ENCODE measurements around the gene MGAT3.

Gene MGAT3

DNA sequence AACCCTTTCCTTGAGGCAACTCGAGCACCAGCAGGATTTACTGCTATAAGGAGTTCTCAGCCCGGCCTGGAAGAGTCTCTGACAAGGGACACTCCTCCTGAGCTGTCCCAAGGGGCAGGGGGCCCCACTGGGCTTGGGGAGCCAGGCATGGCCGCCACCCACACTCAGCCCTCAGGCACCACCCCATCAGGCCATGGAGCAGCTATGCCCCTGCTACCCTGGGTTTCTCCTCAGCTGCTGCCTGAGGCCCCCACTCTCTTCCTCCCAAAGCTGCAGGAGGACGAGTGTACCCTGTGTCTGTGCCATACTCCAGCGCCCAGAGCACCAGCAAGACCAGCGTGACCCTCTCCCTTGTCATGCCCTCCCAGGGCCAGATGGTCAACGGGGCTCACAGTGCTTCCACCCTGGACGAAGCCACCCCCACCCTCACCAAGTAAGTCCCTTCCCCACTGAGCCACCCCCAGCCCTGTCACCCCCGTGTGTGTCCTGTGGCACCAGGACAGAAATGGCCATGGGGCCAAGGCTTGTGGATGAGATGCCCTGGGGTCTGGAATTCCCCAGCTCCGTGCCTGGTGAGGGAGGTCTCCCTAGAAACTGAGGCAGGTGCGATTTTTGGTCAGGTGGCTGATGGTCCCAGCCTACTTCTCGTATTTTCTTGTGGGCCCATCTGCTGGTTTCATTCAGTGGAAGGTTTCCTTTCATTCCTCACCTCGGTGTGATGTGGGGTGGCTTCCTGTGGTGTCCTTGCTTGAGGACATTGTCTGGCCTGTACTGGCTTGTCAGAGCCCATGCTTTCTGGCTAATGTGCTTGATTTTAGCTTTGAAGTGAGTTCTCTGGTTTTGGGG, 28.8 kb upstream of the MGAT3 start:
- DNase-seq (ENCODE audit: extremely low read depth in 1 of 2, low read depth in 1 of 2): no peak

GRCh38 chr22:39428597-39429071, 28.2 kb upstream of the MGAT3 start:
- DNase-seq (ENCODE audit: extremely low read depth in 1 of 2, low read depth in 1 of 2): no peak

- no peak for DNase-seq (ENCODE audit: extremely low read depth in 1 of 2, low read depth in 1 of 2)
Measured at GRCh38 chr22:39429186-39429585, 27.6 kb upstream of the MGAT3 start.

DNA sequence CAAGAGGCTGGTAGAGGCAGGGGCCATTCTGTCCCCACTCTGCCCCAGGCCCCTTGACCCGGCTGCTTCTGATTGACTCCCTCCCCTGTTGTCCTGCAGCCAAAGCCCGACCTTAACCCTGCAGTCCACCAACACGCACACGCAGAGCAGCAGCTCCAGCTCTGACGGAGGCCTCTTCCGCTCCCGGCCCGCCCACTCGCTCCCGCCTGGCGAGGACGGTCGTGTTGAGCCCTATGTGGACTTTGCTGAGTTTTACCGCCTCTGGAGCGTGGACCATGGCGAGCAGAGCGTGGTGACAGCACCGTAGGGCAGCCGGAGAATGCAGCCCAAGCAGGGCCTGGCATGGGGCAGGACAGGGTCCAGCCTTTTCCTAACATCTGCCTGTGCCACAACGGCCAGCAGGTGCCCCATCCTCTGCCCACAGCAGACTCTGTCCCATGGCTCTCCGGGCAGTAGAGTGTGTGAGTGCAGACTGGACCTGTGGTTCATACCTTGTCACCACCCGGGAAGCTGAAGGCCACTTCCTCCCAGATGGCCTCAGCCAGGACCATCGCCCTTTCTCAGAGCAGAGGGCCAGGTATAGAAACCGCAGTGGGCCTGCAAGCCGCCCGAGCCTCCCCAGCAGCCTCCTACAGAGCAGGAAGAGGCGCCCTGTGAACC, 26.8 kb upstream of the MGAT3 start:
- no peak for DNase-seq (ENCODE audit: extremely low read depth in 1 of 2, low read depth in 1 of 2)

- no peak for DNase-seq (ENCODE audit: extremely low read depth in 1 of 2, low read depth in 1 of 2)
Measured at GRCh38 chr22:39430576-39431150, 26.1 kb upstream of the MGAT3 start.

DNA sequence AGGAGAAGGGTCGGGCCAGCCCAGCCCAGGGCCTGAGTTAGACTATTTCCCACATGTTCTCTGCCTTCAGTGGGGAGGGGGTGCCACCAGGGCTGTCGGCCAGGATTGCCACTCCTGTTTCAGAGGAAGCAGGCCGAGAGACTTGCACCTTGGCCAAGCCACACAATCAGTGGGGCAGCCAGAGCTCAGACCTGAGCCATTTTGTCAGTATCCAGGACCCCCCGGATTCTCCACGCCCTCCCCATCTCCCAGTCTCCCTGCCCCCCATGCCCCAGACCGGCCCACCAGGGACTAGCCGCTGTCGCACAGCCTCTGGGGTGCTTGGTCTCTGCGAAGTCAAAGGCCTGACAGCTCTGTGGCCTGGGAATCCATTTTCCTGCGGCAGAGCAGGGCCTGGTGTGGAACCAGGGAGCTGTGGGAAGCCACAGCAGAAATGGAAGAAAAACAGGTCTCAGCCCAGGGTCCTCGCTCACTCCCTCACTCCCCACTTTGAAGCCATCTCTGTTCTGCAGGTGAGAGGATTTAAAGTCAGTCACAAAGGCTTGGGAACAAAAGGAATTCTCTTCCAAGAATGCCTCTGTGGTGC, 25.5 kb upstream of the MGAT3 start:
- no peak for DNase-seq (ENCODE audit: extremely low read depth in 1 of 2, low read depth in 1 of 2)

DNA sequence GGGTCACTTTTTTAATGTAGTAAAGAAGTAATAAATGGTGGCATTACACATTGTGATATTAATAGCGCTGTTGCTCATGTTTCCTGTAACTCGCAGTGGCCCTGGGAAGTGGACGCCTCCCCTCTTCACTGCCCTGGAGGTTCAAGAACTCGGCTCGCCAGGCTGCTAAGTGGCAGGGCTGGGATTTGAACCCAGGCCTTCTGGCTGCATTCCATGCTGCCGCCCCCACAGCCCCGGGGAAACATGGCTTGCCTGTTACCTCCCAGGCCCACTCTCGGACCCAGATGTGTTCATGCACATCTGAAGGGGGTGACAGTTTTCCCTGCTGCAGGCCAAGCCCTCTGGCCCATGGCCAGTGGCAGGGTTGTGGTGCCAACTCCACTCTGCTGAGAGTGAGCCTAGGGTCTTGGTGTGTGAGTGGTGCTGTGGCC, 25.0 kb upstream of the MGAT3 start:
- DNase-seq (ENCODE audit: extremely low read depth in 1 of 2, low read depth in 1 of 2): no peak

- DNase-seq (ENCODE audit: extremely low read depth in 1 of 2, low read depth in 1 of 2): no peak
Measured at GRCh38 chr22:39432361-39432811, 24.4 kb upstream of the MGAT3 start.

GRCh38 chr22:39433476-39434242, 23.2 kb upstream of the MGAT3 start:
- DNase-seq (ENCODE audit: extremely low read depth in 1 of 2, low read depth in 1 of 2): no peak

DNA sequence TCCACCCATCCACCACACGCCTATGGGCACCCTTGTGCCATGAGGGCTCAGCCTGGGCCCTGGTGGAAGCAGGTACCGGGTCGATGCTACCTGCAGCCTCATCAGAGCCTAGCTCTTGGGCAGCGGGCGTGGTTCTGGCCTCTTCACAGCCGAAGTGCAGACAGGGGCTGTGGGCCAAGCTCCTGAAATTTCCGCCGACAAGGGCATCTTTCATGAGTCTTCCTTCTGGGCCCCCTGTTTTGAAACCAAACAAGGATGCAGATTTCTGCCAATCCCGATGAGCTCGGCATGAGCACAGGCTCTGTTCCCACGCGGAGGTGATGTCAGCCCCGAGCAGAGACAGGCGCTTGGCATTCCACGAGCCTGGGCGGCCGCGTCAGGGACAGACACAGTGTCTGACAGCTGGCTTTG, 22.6 kb upstream of the MGAT3 start:
- DNase-seq (ENCODE audit: extremely low read depth in 1 of 2, low read depth in 1 of 2): no peak

DNA sequence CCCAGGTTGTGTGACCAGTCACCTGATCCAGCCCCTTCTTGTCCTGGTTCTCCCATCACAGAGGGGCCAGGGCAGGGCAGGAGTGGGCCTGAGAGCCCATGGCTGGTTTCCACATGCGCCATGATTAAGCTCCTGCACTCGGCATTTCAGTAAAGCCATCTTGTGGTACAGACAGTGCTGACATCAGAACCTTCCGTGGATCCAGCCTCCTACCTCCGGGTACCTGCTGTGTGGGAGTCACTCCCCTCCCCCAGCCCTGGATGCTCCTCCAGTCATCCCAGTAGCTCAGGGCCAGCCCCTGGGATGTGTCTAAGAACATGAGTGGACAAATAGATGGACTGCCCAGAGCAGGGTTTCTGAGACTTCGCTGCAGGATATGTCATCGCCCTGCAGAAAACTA, 22.1 kb upstream of the MGAT3 start:
- DNase-seq (ENCODE audit: extremely low read depth in 1 of 2, low read depth in 1 of 2): no peak

DNA sequence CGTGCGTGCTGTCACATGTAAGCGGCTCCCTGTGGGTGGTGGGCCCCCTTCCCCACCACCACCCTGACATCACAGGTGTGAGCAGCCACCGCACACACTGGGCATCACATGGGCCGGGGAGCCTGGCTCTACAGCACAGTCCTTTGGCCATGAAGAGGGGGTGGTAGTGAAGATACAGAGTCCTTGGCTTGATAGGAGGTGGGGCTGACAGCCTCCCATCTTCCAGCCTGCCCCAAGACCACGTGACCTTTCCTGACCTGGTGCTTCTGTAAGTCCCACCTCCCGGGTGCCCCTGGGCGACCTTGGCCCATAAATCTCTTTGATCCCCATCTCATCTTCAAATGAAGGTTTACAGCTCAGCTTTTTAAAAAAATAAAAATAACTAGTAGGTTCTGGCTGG, 21.2 kb upstream of the MGAT3 start:
- no peak for DNase-seq (ENCODE audit: extremely low read depth in 1 of 2, low read depth in 1 of 2)

DNA sequence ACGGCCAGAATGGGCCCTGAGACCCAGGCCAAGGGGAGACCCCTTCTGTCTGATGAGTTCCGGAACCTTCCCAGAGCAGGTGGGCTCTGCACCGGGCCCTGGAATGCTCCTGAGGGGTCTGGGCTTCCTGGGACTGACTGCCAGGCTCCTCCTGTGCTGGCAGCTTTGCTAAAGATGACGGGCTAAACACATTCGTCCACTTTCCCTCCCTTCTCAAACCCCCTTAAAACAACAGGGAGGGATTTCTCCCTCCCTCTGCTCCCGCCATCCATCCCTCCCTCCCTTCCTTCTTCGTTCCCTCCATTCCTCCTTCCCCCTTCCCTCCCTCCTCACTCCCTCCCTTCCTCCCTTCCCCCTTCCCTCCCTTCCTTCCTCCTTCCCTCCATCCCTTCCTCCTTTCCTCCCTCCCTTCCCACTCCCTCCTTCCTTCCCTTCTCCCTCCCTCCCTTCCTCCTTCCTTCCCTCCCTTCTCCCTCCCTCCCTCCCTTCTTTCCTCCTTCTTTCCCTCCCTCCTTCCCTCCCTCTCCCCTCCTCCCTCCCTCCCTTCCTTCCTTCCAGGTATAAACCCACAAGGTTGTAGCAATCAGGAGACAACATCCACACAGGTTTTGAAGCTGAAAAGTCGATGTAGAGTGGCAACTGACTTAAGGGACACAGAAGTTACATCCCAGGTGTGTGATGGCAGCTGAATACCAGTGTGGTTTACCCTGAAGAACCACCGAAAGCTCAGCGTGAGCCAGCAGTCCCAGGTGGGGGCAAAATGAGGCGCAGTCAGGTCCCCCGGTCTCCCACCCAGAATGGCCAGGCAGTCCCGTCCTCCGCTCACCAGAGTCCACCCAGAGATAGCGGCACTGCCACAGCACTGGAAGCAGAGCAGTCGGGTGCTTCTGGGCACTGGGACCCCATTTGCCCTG, 18.8 kb upstream of the MGAT3 start:
- DNase-seq (ENCODE audit: extremely low read depth in 1 of 2, low read depth in 1 of 2): no peak

- no peak for DNase-seq (ENCODE audit: extremely low read depth in 1 of 2, low read depth in 1 of 2)
Measured at GRCh38 chr22:39439170-39439569, 17.6 kb upstream of the MGAT3 start.

DNA sequence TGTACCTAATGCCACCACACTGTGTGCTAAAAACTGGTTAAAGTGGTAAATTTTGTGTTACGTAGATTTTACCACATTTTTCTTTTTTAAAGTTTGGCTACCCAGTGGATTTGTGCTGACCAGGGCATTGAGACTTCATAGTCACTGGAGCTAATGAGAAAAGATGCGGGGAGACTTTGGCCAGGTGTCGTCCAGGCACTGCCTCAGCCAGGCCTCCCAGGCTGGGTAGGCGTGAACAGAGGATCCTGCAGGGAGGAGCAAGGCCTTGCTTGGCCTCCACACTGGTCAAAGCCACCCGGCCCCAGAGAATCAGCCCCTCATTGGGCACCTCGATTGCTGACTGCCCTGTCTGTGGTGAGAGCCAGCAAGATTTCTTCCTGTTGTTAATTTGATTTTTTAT, 13.4 kb upstream of the MGAT3 start:
- no peak for DNase-seq (ENCODE audit: extremely low read depth in 1 of 2, low read depth in 1 of 2)

GRCh38 chr22:39444247-39444800, 12.5 kb upstream of the MGAT3 start:
- DNase-seq (ENCODE audit: extremely low read depth in 1 of 2, low read depth in 1 of 2): no peak

- DNase-seq (ENCODE audit: extremely low read depth in 1 of 2, low read depth in 1 of 2): no peak
Measured at GRCh38 chr22:39444937-39445465, 11.8 kb upstream of the MGAT3 start.

DNA sequence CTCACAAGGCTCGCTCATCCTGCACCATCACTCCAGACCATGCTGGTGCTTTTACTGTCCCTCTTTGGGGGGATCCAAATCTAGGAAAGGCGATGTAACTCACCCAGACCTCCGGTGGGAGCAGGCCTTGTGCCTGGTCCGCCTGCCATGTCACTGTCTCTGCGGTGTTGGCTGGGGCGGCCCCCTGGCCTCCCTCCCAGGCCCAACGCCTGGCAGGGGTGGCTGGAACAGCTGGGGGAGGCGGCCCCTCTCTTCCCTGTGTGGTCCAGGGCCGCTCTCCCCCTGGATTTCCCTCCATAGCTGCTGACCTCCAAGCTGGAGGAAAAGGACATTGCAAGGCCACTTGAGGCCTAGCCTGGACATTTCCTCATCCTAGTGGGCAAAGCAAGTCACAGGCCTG, 11.1 kb upstream of the MGAT3 start:
- no peak for DNase-seq (ENCODE audit: extremely low read depth in 1 of 2, low read depth in 1 of 2)

- no peak for DNase-seq (ENCODE audit: extremely low read depth in 1 of 2, low read depth in 1 of 2)
Measured at GRCh38 chr22:39446239-39446721, 10.5 kb upstream of the MGAT3 start.
